WERI-Rb-1 (cell line): ENCODE results near the gene KLK1.

Experiments
- DNase-seq: peaks from one replicate; pipeline ENCODE4 v3.0.0-alpha.2; 2020
- H3K27ac ChIP-seq: fragments of 250-450 bp; sonication (Bioruptor Pico); 2 replicates; pipeline ENCODE4 v1.5.1; 2020; ENCODE audit warnings: mild to moderate bottlenecking, moderate library complexity
- H3K27me3 ChIP-seq: fragments of 250-450 bp; sonication (Bioruptor Pico); 2 replicates; pipeline ENCODE4 v1.5.1; 2021; ENCODE audit warnings: mild to moderate bottlenecking, low read depth, moderate library complexity; ENCODE audit not compliant: insufficient read depth, severe bottlenecking
- H3K36me3 ChIP-seq: fragments of 250-450 bp; sonication (Bioruptor Pico); 2 replicates; pipeline ENCODE4 v1.5.1; 2020; ENCODE audit warnings: mild to moderate bottlenecking, moderate library complexity
- H3K4me3 ChIP-seq: 2 replicates; pipeline ENCODE4 v1.5.1; 2011; ENCODE audit warnings: low read depth, mild to moderate bottlenecking, control low read depth, low read length
- H3K9me3 ChIP-seq: fragments of 250-450 bp; sonication (Bioruptor Pico); 2 replicates; pipeline ENCODE4 v1.5.1; 2021; ENCODE audit warnings: mild to moderate bottlenecking, moderate library complexity; ENCODE audit not compliant: severe bottlenecking
- CTCF ChIP-seq: IDR thresholded peaks from 2 replicates; pipeline ENCODE4 v1.5.1; 2011; ENCODE audit warnings: low read depth, mild to moderate bottlenecking, control low read depth, inconsistent platforms, low read length

Gene KLK1

DNA sequence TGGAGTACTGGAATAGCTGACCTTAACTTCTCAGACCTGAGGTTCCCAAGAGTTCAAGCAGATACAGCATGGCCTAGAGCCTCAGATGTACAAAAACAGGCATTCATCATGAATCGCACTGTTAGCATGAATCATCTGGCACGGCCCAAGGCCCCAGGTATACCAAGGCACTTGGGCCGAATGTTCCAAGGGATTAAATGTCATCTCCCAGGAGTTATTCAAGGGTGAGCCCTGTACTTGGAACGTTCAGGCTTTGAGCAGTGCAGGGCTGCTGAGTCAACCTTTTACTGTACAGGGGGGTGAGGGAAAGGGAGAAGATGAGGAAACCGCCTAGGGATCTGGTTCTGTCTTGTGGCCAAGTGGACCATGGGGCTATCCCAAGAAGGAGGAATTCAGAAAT, 37.4 kb upstream of the KLK1 start:
- no peaks in the 10 kb centered on the region for H3K36me3 ChIP-seq
- DNase-seq: no peak
- no peak overlapping the region for H3K4me3 ChIP-seq
- TF ChIP-seq CTCF: no peak
- peaks cover 92% of the 10 kb centered on the region for H3K27me3 ChIP-seq
- no peak overlapping the region for H3K27ac ChIP-seq
- no peaks in the 10 kb centered on the region for H3K9me3 ChIP-seq

- Histone ChIP-seq H3K27ac (no peak overlapping the region), H3K36me3 (no peaks in the 10 kb centered on the region), H3K27me3 (peaks cover 94% of the 10 kb centered on the region), H3K9me3 (no peaks in the 10 kb centered on the region), H3K4me3 (no peak overlapping the region)
- no peak for TF ChIP-seq CTCF
- DNase-seq: no peak
Measured at GRCh38 chr19:50859849-50860248, 36.3 kb upstream of the KLK1 start.

DNA sequence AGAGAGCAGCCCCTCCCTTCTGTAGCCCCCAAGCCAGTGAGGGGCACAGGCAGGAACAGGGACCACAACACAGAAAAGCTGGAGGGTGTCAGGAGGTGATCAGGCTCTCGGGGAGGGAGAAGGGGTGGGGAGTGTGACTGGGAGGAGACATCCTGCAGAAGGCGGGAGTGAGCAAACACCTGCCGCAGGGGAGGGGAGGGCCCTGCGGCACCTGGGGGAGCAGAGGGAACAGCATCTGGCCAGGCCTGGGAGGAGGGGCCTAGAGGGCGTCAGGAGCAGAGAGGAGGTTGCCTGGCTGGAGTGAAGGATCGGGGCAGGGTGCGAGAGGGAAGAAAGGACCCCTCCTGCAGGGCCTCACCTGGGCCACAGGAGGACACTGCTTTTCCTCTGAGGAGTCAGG, 35.3 kb upstream of the KLK1 start:
- no peak for DNase-seq
- Histone ChIP-seq H3K36me3 (no peaks in the 10 kb centered on the region), H3K27me3 (peaks cover 94% of the 10 kb centered on the region), H3K4me3 (no peak overlapping the region), H3K27ac (no peak overlapping the region), H3K9me3 (no peaks in the 10 kb centered on the region)
- TF ChIP-seq CTCF: no peak

DNA sequence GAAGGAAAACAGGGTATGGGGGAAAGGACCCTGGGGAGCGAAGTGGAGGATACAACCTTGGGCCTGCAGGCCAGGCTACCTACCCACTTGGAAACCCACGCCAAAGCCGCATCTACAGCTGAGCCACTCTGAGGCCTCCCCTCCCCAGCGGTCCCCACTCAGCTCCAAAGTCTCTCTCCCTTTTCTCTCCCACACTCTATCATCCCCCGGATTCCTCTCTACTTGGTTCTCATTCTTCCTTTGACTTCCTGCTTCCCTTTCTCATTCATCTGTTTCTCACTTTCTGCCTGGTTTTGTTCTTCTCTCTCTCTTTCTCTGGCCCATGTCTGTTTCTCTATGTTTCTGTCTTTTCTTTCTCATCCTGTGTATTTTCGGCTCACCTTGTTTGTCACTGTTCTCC, 33.8 kb upstream of the KLK1 start:
- no peak for TF ChIP-seq CTCF
- H3K27me3 ChIP-seq: peaks cover 95% of the 10 kb centered on the region
- no peak overlapping the region for H3K4me3 ChIP-seq
- no peaks in the 10 kb centered on the region for H3K36me3 ChIP-seq
- no peaks in the 10 kb centered on the region for H3K9me3 ChIP-seq
- no peak for DNase-seq
- H3K27ac ChIP-seq: no peak overlapping the region

- Histone ChIP-seq H3K9me3 (no peaks in the 10 kb centered on the region), H3K27ac (no peak within 1 kb of the TSS), H3K36me3 (no peaks in the 10 kb centered on the region), H3K27me3 (peaks cover 95% of the 10 kb centered on the region), H3K4me3 (no peak within 1 kb of the TSS)
- TF ChIP-seq CTCF: no peak
- no peak for DNase-seq
Measured at GRCh38 chr19:50854636-50855410, 31.2 kb upstream of the KLK1 start, which contains the start of gene KLK3. Gene KLK3 (plus strand): TSS chr19:50854915. CDS start chr19:50854956, 41 bp downstream.

GRCh38 chr19:50851620-50852019, 28.0 kb upstream of the KLK1 start:
- DNase-seq: no peak
- Histone ChIP-seq H3K4me3 (no peak overlapping the region), H3K27me3 (peaks cover 85% of the 10 kb centered on the region), H3K27ac (no peak overlapping the region), H3K36me3 (no peaks in the 10 kb centered on the region), H3K9me3 (no peaks in the 10 kb centered on the region)
- no peak for TF ChIP-seq CTCF
